Measurements from ENCODE around the gene ST8SIA1. TPM values are rescaled to one million over a fixed set of nuclear protein-coding genes. Genes with fewer than 3 reads are reported as not detected.
A peak's percentile ranks its signal among the peaks of the same experiment; 100 is the strongest.

ST8SIA1 gene
- total and polyA plus RNA-seq, 2 of the 4 experiments (the other 2 are of a cell fraction), result not detected

DNA sequence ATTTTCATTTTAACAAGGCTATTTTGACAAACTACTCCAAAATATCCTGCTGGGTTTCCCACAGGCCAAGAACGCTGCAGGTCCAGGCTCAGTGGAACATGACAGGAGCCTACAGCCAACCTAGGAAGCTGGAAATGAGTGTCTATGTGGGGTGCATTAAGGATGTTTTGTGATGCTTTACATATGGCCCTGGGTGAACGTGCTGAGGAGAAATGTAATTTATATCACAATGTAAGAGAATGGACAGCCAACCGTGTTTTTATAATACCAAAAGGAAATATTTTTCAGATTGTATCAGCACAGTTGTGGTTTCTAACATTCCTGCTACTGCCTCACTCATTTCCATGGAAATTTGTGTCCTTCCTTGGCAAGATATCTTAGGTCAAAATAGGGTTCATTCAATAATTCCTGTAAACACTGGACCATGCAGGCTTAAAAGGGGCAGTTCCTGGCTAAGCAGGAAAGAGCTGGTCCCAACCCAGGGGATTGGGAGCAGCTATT lies 51.5 kb downstream of the ST8SIA1 start:
- no peak overlapping the region for H3K4me3 ChIP-seq (ENCODE audit: insufficient read depth, low read depth, low read length)
- H2BK5ac ChIP-seq (ENCODE audit: low read depth, low read length, poor library complexity, severe bottlenecking), result peak overlapping the region; percentile 63
- H3K56ac ChIP-seq (ENCODE audit: extremely low read depth, insufficient read depth, low read length), result no peak overlapping the region
- no peak for TF ChIP-seq RAD21 (IDR thresholded peaks at IDR 0.05; ENCODE audit: low read length)
- TF ChIP-seq MXI1 (IDR thresholded peaks at IDR 0.05; ENCODE audit: borderline replicate concordance, low read depth, low read length), result no peak
- peak; percentile 64; the same call in 1 of the 2 replicates for TF ChIP-seq BHLHE40 (IDR thresholded peaks at IDR 0.05; ENCODE audit: low read depth, low read length)
- WGBS, 2 experiments (ENCODE audit: extremely low coverage in 2 of 2, insufficient read length in 1 of 2), result no CpG with 5 or more reads among the region's 3 CpGs
- no peak overlapping the region for H4K91ac ChIP-seq (ENCODE audit: insufficient read depth, low read depth, low read length)
- H3K23ac ChIP-seq (ENCODE audit: low read depth, low read length), result no peak overlapping the region
- H2AFZ ChIP-seq (replicated peaks; ENCODE audit: low read length, poor library complexity), result no peak overlapping the region
- H4K5ac ChIP-seq (ENCODE audit: low read depth, low read length), result no peak overlapping the region
- no peak overlapping the region for H2AK9ac ChIP-seq (replicated peaks; ENCODE audit: low read depth, low read length, poor library complexity)
- H4K20me1 ChIP-seq (ENCODE audit: insufficient read depth, low read length), result no peaks in the 10 kb centered on the region
- POLR2A ChIA-PET (ENCODE audit: unreplicated experiment), result no interaction called here
- no peaks in the 10 kb centered on the region for H3K36me3 ChIP-seq (ENCODE audit: control insufficient read depth, insufficient read depth, low read length)
- peak overlapping the region; percentile 74; the same call in 1 of the 2 replicates for H3K27ac ChIP-seq (ENCODE audit: insufficient read depth, low read length)
- H3K18ac ChIP-seq (ENCODE audit: low read depth, low read length), result peak overlapping the region; percentile 63
- peak overlapping the region; percentile 17 for H2BK120ac ChIP-seq (ENCODE audit: low read depth, low read length)
- H3K9me3 ChIP-seq (ENCODE audit: control insufficient read depth, insufficient read depth, low read length), result no peaks in the 10 kb centered on the region
- peak overlapping the region; percentile 56 for H3K4ac ChIP-seq (ENCODE audit: low read depth, low read length)
- DNase-seq (peak; percentile 85), ATAC-seq (ENCODE audit: low read depth) (peak; percentile 61)
- peak overlapping the region; percentile 12; the same call in 1 of the 2 replicates for H2BK20ac ChIP-seq (ENCODE audit: low read depth, low read length)
- in situ Hi-C loops (cut with MboI; ENCODE audit: low sequenced_read_pairs) (no loop called here), intact Hi-C loops (cut with micrococcal nuclease) (loop anchor here (1.0 kb wide), 1 partner anchor 8 kb away; no protein-coding TSS in a partner anchor), dilution Hi-C loops (cut with HindIII; ENCODE audit: low sequenced_read_pairs, unreplicated experiment) (no loop called here)
- peak overlapping the region in 1 of 2 experiments; percentile 11; a peak in 1 of 4 replicates for H4K8ac ChIP-seq (ENCODE audit: low read depth in 2 of 2, low read length in 2 of 2)
- no peaks in the 10 kb centered on the region for H3K9me1 ChIP-seq (ENCODE audit: insufficient read depth, low read length)
- no peak overlapping the region for H2AK5ac ChIP-seq (ENCODE audit: low read depth, low read length)
- no peaks in the 10 kb centered on the region for H3K27me3 ChIP-seq (ENCODE audit: control insufficient read depth, insufficient read depth, low read length)
- CTCF ChIA-PET, result interaction anchor here (0.9 kb wide), 1 partner anchor 400 kb away, joined by 5 read pairs; no protein-coding TSS in a partner anchor
- H2BK15ac ChIP-seq (ENCODE audit: low read depth, low read length), result no peak overlapping the region; the same call in 2 of the 3 replicates
- H3K9ac ChIP-seq (ENCODE audit: low read depth, low read length), result no peak overlapping the region
- no peak overlapping the region for H3K14ac ChIP-seq (replicated peaks; ENCODE audit: low read depth, low read length)
- no peaks in the 10 kb centered on the region for H3K79me1 ChIP-seq (ENCODE audit: low read depth in 1 of 2, low read length in 2 of 2)
- BruUV-seq (replicated peaks), result no TSS peak
- peaks cover 9% of the 10 kb centered on the region for H3K4me1 ChIP-seq (ENCODE audit: control insufficient read depth, insufficient read depth, low read length)
- peak overlapping the region; percentile 60 for H3K4me2 ChIP-seq (ENCODE audit: low read depth, low read length)
